Loucy (cell line): ENCODE data around the gene LTBP2.

Experiments
- H2AFZ ChIP-seq: fragments of 200-600 bp; sonication (generic); 2 replicates; pipeline ENCODE4 v1.6.0; 2016; ENCODE audit warnings: antibody characterized with exemption, mild to moderate bottlenecking, low read length, moderate library complexity
- H3F3A ChIP-seq: fragments of 200-600 bp; 2 replicates; pipeline ENCODE4 v1.6.0; 2016; ENCODE audit warnings: antibody characterized with exemption, low read depth, mild to moderate bottlenecking
- H3K27me3 ChIP-seq: fragments of 200-600 bp; sonication (generic); 2 replicates; pipeline ENCODE4 v1.6.1; 2014; ENCODE audit warnings: low read length, mild to moderate bottlenecking; ENCODE audit not compliant: insufficient read depth, poor library complexity, severe bottlenecking
- H3K36me3 ChIP-seq: fragments of 200-600 bp; sonication (generic); 2 replicates; pipeline ENCODE4 v1.6.1; 2016; ENCODE audit warnings: low read length; ENCODE audit not compliant: insufficient read depth
- H3K4me1 ChIP-seq: fragments of 200-600 bp; sonication (generic); 2 replicates; pipeline ENCODE4 v1.5.1; 2014; ENCODE audit warnings: low read length, mild to moderate bottlenecking; ENCODE audit not compliant: insufficient read depth, poor library complexity, severe bottlenecking
- H3K4me2 ChIP-seq: fragments of 200-600 bp; sonication (generic); 2 replicates; pipeline ENCODE4 v1.6.0; 2014; ENCODE audit warnings: antibody characterized with exemption, low read length, low read depth, mild to moderate bottlenecking; ENCODE audit not compliant: poor library complexity, severe bottlenecking
- H3K4me3 ChIP-seq: fragments of 200-600 bp; sonication (generic); 2 replicates; pipeline ENCODE4 v1.5.1; 2014; ENCODE audit warnings: low read length, mild to moderate bottlenecking, mixed read lengths; ENCODE audit not compliant: poor library complexity, severe bottlenecking
- H3K79me2 ChIP-seq: fragments of 200-600 bp; sonication (generic); 2 replicates; pipeline ENCODE4 v1.6.1; 2014; ENCODE audit warnings: low read length; ENCODE audit not compliant: insufficient read depth
- H3K9ac ChIP-seq: fragments of 200-600 bp; sonication (generic); 2 replicates; pipeline ENCODE4 v1.6.0; 2014; ENCODE audit warnings: mild to moderate bottlenecking, low read depth, low read length, moderate library complexity; ENCODE audit not compliant: poor library complexity, severe bottlenecking
- H3K9me2 ChIP-seq: fragments of 200-600 bp; sonication (generic); replicated peaks from 2 replicates; pipeline ENCODE4 v1.6.1; 2016; ENCODE audit warnings: low read depth, low read length, mixed read lengths
- H3K9me3 ChIP-seq: fragments of 200-600 bp; sonication (generic); 2 replicates; pipeline ENCODE4 v1.6.1; 2014; ENCODE audit warnings: mild to moderate bottlenecking, antibody characterized with exemption, low read length, low read depth; ENCODE audit not compliant: insufficient read depth
- H4K20me1 ChIP-seq: fragments of 200-600 bp; sonication (generic); 2 replicates; pipeline ENCODE4 v1.6.0; 2014; ENCODE audit warnings: antibody characterized with exemption, low read length, mild to moderate bottlenecking; ENCODE audit not compliant: insufficient read depth, poor library complexity, severe bottlenecking
- CTCF ChIP-seq: fragments of 200-600 bp; sonication (generic); conservative IDR thresholded peaks from 2 replicates; pipeline ENCODE4 v1.5.1; 2014; ENCODE audit warnings: mild to moderate bottlenecking, antibody characterized with exemption, low read length
- EZH2phosphoT487 ChIP-seq: fragments of 200-600 bp; IDR thresholded peaks from 2 replicates; pipeline ENCODE4 v1.6.1; 2018; ENCODE audit warnings: antibody characterized with exemption, mild to moderate bottlenecking, moderate library complexity, borderline replicate concordance

LTBP2 gene

DNA sequence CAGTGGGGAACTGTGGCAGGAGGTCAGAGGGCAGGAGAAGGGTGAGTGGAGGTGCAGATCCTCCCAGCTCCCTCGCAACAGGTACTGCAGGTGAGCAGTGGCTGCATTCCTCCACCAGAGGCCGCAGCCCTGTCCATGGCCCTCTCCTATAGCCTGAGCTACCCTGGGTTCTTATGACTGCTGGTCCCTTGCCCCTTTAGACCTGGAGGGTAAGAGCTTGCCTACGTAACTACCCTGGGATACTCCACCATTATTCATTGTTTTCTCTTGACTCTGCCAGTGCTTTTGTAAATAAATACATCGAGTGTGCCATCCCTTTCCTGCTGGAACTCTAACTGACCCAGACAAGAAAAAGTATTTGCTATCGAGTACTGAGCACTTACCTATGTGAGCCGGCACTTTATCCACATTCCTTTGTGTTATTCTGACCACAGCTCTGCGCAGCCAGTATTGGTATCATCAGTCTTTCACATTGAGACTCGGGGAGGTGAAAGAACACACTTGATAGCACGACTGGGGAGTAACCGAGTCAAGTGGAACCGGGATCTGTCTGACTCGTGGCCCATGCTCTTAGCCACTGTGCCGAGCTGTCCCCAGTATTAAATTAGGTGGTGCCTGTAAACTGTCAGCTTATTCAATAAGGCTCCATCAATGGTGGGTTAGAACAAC, 38.5 kb downstream of the LTBP2 start:
- TF ChIP-seq CTCF: no peak
- TF ChIP-seq EZH2phosphoT487: no peak
- Histone ChIP-seq H3K9me2 (no peaks in the 10 kb centered on the region), H3K4me2 (no peak overlapping the region), H2AFZ (no peak overlapping the region), H3K79me2 (no peaks in the 10 kb centered on the region), H3K27me3 (no peaks in the 10 kb centered on the region), H3K4me3 (no peak overlapping the region), H3K9ac (no peak overlapping the region), H3F3A (no peaks in the 10 kb centered on the region), H4K20me1 (no peaks in the 10 kb centered on the region), H3K9me3 (no peaks in the 10 kb centered on the region), H3K4me1 (no peaks in the 10 kb centered on the region), H3K36me3 (no peaks in the 10 kb centered on the region)

- Histone ChIP-seq H3F3A (no peaks in the 10 kb centered on the region), H3K4me1 (no peaks in the 10 kb centered on the region), H3K9me3 (no peaks in the 10 kb centered on the region), H4K20me1 (no peaks in the 10 kb centered on the region), H3K9ac (no peak overlapping the region), H3K4me3 (no peak overlapping the region), H3K36me3 (no peaks in the 10 kb centered on the region), H2AFZ (no peak overlapping the region), H3K27me3 (no peaks in the 10 kb centered on the region), H3K79me2 (no peaks in the 10 kb centered on the region), H3K9me2 (no peaks in the 10 kb centered on the region), H3K4me2 (no peak overlapping the region)
- TF ChIP-seq EZH2phosphoT487 (no peak), CTCF (no peak)
Measured at GRCh38 chr14:74572726-74573301, 39.2 kb downstream of the LTBP2 start.

DNA sequence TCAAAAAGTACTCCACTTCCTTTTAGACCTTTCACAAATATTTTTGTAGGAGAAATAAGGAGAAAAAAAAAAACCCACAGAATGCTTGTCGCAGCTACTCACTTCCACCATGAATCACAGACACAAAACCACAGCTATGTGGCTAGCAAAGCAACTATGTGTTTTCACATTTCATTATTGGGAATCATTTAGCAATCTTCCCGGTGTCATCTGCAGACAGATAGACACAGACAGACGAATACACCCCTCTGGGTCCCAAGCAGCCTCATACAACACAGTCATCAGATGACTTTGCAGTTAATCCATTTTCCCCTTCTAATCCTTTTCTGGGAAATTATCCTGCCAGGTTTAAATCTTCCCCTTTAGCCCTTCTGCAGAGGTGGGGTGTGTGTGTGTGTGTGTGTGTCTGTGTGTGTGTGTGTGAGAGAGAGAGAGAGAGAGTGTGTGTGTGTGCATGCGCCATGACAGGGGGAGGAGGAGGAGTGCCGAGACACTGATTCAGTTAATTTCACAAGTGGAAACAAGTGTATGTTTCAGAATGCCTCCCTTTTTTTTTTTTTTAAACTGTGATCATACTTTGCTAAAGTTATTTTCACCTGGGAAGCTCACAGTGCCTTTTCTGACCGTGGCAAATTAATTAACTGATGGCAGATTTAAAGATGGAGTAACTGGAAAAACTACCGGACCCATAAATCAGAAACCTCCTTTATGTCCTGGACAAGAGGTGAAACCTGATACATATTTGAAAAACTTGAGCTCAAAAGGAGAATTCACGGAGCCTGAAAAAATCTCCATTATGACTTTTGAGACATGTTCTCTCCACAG, 39.9 kb downstream of the LTBP2 start:
- Histone ChIP-seq H2AFZ (no peak overlapping the region), H3K4me2 (no peak overlapping the region), H3K9me2 (no peaks in the 10 kb centered on the region), H4K20me1 (no peaks in the 10 kb centered on the region), H3K27me3 (no peaks in the 10 kb centered on the region), H3K9me3 (no peaks in the 10 kb centered on the region), H3K79me2 (no peaks in the 10 kb centered on the region), H3F3A (no peaks in the 10 kb centered on the region), H3K4me3 (no peak overlapping the region), H3K36me3 (no peaks in the 10 kb centered on the region), H3K9ac (no peak overlapping the region), H3K4me1 (no peaks in the 10 kb centered on the region)
- TF ChIP-seq CTCF: no peak
